ENCODE results near the gene FTCDNL1. TPM values are rescaled to one million over a fixed set of nuclear protein-coding genes. Genes with fewer than 3 reads are reported as not detected.

FTCDNL1 gene
- total RNA-seq, 3 donors from 2014 or later = 2.2 to 2.6 (median 2.3) TPM

DNA sequence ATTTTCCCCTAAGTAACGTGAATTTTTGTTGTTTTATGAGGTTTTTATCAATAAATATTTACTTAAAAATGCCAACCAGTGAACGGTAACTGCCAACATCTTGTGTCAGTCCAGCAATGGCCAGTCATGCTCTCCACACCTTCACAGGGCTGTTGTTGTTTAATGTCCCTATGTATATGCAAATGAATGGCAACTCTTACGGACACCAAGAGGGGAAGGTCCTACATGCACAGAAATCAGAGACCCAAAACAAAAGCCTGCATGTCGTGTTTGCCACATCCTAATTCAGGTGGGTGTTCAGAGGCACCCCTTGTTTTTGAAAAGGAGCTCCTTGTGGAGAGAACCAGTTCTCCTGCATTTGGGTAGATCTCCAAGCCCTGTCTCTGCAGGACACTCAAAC is 4.8 kb upstream of the FTCDNL1 start:
- H3K4me1 Mint-ChIP-seq (ENCODE audit: low read depth) = peaks cover 4% of the 10 kb centered on the region
- H3K27me3 Mint-ChIP-seq (ENCODE audit: low read depth) = peaks cover 15% of the 10 kb centered on the region
- no peak overlapping the region for H3K4me3 Mint-ChIP-seq
- H3K36me3 Mint-ChIP-seq (ENCODE audit: insufficient read depth) = no peaks in the 10 kb centered on the region
- DNase-seq = no peak
- H3K9me3 Mint-ChIP-seq = no peaks in the 10 kb centered on the region
- ATAC-seq = no peak

DNA sequence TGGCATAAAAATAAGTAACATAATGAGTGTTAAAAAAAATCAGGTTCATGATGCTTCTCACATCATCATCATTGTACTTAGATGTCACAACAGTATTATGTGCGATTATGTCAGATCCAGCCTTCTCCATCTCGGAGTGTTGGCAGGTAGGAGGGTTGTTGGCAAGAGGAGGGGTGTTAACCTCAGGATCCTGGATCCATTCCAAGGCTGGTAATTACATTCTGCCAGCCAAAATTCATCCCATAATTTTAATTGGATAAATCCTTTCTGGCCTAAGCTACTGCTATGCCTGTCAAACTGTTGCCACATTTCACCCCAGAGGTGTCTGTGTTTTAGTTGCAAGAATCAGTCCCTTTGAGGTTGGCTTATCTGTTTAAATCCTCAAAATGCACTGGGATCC is 891 bp upstream of the FTCDNL1 start:
- ATAC-seq (no peak), DNase-seq (no peak)
- Mint-ChIP-seq H3K27me3 (ENCODE audit: low read depth) (peaks cover 3% of the 10 kb centered on the region), H3K4me3 (no peak overlapping the region), H3K36me3 (ENCODE audit: insufficient read depth) (no peaks in the 10 kb centered on the region), H3K4me1 (ENCODE audit: low read depth) (peaks cover 7% of the 10 kb centered on the region), H3K9me3 (no peaks in the 10 kb centered on the region)

- peak overlapping the region; percentile 90 for H3K4me3 Mint-ChIP-seq
- H3K9me3 Mint-ChIP-seq = no peaks in the 10 kb centered on the region
Measured at GRCh38 chr2:199851501-199851810, 464 bp upstream of the FTCDNL1 start.

GRCh38 chr2:199850218-199850717 is 724 bp downstream of the FTCDNL1 start:
- Mint-ChIP-seq H3K4me1 (ENCODE audit: low read depth) (peaks cover 7% of the 10 kb centered on the region), H3K4me3 (peak overlapping the region; percentile 73), H3K9me3 (no peaks in the 10 kb centered on the region), H3K36me3 (ENCODE audit: insufficient read depth) (no peaks in the 10 kb centered on the region), H3K27me3 (ENCODE audit: low read depth) (no peaks in the 10 kb centered on the region)
- DNase-seq = no peak
- ATAC-seq = no peak

More at GRCh38 chr2:199851501-199851810, 464 bp upstream of the FTCDNL1 start:
- ATAC-seq = no peak
- Mint-ChIP-seq H3K27me3 (ENCODE audit: low read depth) (no peaks in the 10 kb centered on the region), H3K4me1 (ENCODE audit: low read depth) (peaks cover 7% of the 10 kb centered on the region), H3K36me3 (ENCODE audit: insufficient read depth) (no peaks in the 10 kb centered on the region)
- DNase-seq = no peak

- Mint-ChIP-seq H3K9me3 (no peaks in the 10 kb centered on the region), H3K27me3 (ENCODE audit: low read depth) (no peaks in the 10 kb centered on the region), H3K4me3 (no peak overlapping the region)
Measured at GRCh38 chr2:199848389-199849130, 2.4 kb downstream of the FTCDNL1 start.

DNA sequence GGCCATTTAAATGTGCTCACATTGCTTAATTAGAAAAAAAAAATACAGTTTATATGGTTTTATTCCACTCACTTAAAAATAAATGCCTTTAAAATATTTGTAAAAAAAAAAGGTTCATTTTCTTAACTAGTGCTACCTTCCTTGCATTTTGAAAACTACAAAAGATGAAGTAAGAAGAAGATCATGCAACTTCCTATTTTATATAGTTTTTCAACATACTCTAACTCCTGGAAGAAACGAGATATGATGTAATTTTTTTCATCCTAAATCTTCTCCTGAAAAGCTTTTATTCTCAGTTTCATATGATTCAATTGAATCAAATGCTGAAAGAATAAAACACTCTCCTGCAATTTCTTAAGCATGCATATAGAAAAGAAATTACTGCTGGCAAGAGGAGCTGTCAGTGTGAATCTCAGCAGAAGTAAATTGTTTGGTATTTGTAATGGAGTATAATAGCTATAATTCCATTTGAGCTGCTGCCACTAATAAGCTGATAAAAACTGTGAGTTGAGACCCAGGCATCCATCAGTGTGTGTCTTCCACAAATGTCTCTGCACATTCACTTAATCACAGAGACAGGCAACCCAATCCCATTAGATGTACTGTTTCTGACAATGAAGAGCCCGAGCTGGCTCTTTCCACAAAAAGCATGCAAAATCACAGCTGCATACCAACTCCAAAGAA is 3.7 kb downstream of the FTCDNL1 start:
- ATAC-seq = no peak
- Mint-ChIP-seq H3K27me3 (ENCODE audit: low read depth) (no peaks in the 10 kb centered on the region), H3K9me3 (no peaks in the 10 kb centered on the region), H3K36me3 (ENCODE audit: insufficient read depth) (no peaks in the 10 kb centered on the region), H3K4me3 (no peak overlapping the region), H3K4me1 (ENCODE audit: low read depth) (peaks cover 7% of the 10 kb centered on the region)
- DNase-seq = no peak

More at GRCh38 chr2:199848389-199849130, 2.4 kb downstream of the FTCDNL1 start:
- DNase-seq = no peak
- H3K36me3 Mint-ChIP-seq (ENCODE audit: insufficient read depth) = no peaks in the 10 kb centered on the region
- ATAC-seq = no peak
- H3K4me1 Mint-ChIP-seq (ENCODE audit: low read depth) = peaks cover 7% of the 10 kb centered on the region

GRCh38 chr2:199842631-199843395 is 8.2 kb downstream of the FTCDNL1 start:
- peaks cover 11% of the 10 kb centered on the region for H3K36me3 Mint-ChIP-seq (ENCODE audit: insufficient read depth)

GRCh38 chr2:199841409-199841808 is 9.6 kb downstream of the FTCDNL1 start:
- Mint-ChIP-seq H3K4me1 (ENCODE audit: low read depth) (no peaks in the 10 kb centered on the region), H3K36me3 (ENCODE audit: insufficient read depth) (peaks cover 14% of the 10 kb centered on the region), H3K27me3 (ENCODE audit: low read depth) (no peaks in the 10 kb centered on the region), H3K9me3 (no peaks in the 10 kb centered on the region), H3K4me3 (no peak overlapping the region)
- ATAC-seq (no peak), DNase-seq (no peak)

More at GRCh38 chr2:199842631-199843395, 8.2 kb downstream of the FTCDNL1 start:
- H3K4me1 Mint-ChIP-seq (ENCODE audit: low read depth) = no peaks in the 10 kb centered on the region
- no peaks in the 10 kb centered on the region for H3K27me3 Mint-ChIP-seq (ENCODE audit: low read depth)
- no peaks in the 10 kb centered on the region for H3K9me3 Mint-ChIP-seq
- DNase-seq (no peak), ATAC-seq (no peak)
- no peak overlapping the region for H3K4me3 Mint-ChIP-seq

DNA sequence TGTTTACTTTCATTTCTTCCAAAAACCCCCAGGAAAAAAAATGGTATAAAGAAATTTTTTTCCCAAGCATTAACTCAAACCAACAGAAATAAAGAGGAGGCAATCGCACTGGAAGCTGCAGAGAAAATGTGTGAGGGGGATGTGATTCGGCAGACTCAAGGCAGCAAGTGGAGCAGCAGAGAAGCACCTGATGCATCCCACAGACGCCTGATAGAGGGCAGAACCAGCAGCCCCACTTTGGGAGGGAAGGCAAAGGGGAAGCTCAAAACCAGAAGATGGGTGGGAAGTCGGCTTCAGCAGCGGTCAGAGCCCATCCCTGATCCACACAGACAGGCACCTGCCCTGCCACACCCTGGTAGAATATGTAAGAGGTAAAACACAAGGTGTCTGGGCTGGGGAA is 12.6 kb downstream of the FTCDNL1 start:
- no peak overlapping the region for H3K4me3 Mint-ChIP-seq
- H3K27me3 Mint-ChIP-seq (ENCODE audit: low read depth) = no peaks in the 10 kb centered on the region
- H3K9me3 Mint-ChIP-seq = no peaks in the 10 kb centered on the region
- DNase-seq (no peak), ATAC-seq (no peak)
- no peaks in the 10 kb centered on the region for H3K4me1 Mint-ChIP-seq (ENCODE audit: low read depth)
- peaks cover 16% of the 10 kb centered on the region for H3K36me3 Mint-ChIP-seq (ENCODE audit: insufficient read depth)

- ATAC-seq (no peak), DNase-seq (no peak)
- Mint-ChIP-seq H3K27me3 (ENCODE audit: low read depth) (no peaks in the 10 kb centered on the region), H3K4me1 (ENCODE audit: low read depth) (no peaks in the 10 kb centered on the region), H3K9me3 (no peaks in the 10 kb centered on the region), H3K4me3 (no peak overlapping the region), H3K36me3 (ENCODE audit: insufficient read depth) (peaks cover 16% of the 10 kb centered on the region)
Measured at GRCh38 chr2:199836943-199837342, 14.0 kb downstream of the FTCDNL1 start.

GRCh38 chr2:199833525-199833924 is 17.5 kb downstream of the FTCDNL1 start:
- Mint-ChIP-seq H3K4me1 (ENCODE audit: low read depth) (no peaks in the 10 kb centered on the region), H3K9me3 (no peaks in the 10 kb centered on the region), H3K27me3 (ENCODE audit: low read depth) (no peaks in the 10 kb centered on the region), H3K4me3 (no peak overlapping the region), H3K36me3 (ENCODE audit: insufficient read depth) (peaks cover 10% of the 10 kb centered on the region)
- DNase-seq (no peak), ATAC-seq (no peak)

DNA sequence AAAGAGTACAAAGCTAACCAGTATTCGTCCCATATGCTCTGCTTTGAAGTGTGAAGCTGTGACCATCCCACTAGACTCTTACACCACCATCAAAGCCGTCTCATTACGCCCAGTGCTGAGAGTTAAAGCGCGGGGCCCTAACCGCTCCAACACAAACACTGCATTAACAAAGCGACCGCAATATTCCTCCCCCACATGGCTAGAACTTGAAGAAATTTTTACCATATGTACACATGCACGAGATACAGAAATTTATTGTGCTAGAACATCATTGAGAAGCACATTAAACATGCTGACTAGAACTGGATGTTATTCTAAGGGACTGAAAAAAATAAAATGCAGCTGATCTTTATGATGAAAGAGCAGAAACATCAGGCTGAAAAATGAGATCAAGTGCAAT is 20.5 kb downstream of the FTCDNL1 start:
- Mint-ChIP-seq H3K36me3 (ENCODE audit: insufficient read depth) (peaks cover 2% of the 10 kb centered on the region), H3K4me3 (no peak overlapping the region), H3K27me3 (ENCODE audit: low read depth) (no peaks in the 10 kb centered on the region), H3K9me3 (no peaks in the 10 kb centered on the region), H3K4me1 (ENCODE audit: low read depth) (no peaks in the 10 kb centered on the region)
- no peak for ATAC-seq
- DNase-seq = no peak

GRCh38 chr2:199829628-199830027 is 21.4 kb downstream of the FTCDNL1 start:
- H3K4me1 Mint-ChIP-seq (ENCODE audit: low read depth) = no peaks in the 10 kb centered on the region

DNA sequence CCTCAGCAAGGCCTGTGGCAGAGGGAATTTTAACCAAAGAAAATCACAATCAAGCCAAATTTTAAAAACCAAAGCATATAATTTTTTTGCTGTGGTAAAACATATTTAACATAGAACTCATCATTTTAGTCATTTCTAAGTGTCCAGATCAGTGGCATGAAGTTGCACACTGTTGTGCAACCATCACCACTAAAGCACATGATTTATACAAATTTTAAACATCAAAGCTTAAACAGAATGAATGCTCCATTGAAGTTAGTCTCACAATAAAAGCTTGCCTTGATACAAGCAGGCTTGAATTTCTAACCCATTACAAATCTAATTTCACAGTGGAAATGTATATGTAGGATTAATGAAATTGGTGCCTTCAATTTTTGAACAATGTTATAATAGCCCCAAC is 31.2 kb downstream of the FTCDNL1 start:
- Mint-ChIP-seq H3K4me3 (no peak overlapping the region), H3K36me3 (ENCODE audit: insufficient read depth) (peaks cover 6% of the 10 kb centered on the region), H3K27me3 (ENCODE audit: low read depth) (no peaks in the 10 kb centered on the region), H3K4me1 (ENCODE audit: low read depth) (no peaks in the 10 kb centered on the region), H3K9me3 (no peaks in the 10 kb centered on the region)
- no peak for DNase-seq
- no peak for ATAC-seq

More at GRCh38 chr2:199829628-199830027, 21.4 kb downstream of the FTCDNL1 start:
- Mint-ChIP-seq H3K9me3 (no peaks in the 10 kb centered on the region), H3K36me3 (ENCODE audit: insufficient read depth) (peaks cover 2% of the 10 kb centered on the region), H3K4me3 (no peak overlapping the region), H3K27me3 (ENCODE audit: low read depth) (no peaks in the 10 kb centered on the region)
- no peak for DNase-seq
- ATAC-seq = no peak
